Activated CD8-positive, alpha-beta memory T cell treated with anti-CD3 and anti-CD28 coated beads, Interleukin-2, amount 50 U/mL, for 1 hour (primary cell): ENCODE results near the gene TAF1L.
"Not testable (repeated sequence)": the region's sequence is repeated elsewhere in the genome, so short reads cannot be mapped to it uniquely, and the experiment has no call there.

Source experiments
- DNase-seq: peaks from one replicate; pipeline ENCODE4 v3.0.0-alpha.2; 2020; ENCODE audit errors: extremely low read depth

The TAF1L gene

DNA sequence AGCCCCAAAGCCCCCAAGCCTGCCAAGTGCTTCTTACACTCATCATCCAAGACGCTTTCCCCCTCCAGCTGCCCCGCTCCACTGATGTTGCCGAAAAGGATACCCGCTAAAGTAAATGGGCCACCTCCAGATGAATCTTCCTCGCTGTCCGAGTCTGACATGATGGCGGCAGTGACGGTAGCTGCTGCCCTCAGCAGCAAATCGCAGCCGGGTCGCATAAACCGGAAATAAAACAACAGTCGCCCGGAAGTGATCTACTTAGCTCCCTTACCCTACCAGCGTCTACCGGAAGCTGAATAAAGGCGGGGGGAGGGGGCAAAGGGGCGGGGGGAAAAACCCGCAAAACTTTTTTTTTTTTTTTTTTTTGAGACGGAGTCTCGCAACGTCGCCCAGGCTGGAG lies at the start of gene TAF1L:
TAF1L (minus strand) TSS at position 308 of the 400 bp plus-strand sequence; CDS start at position 218, 90 bp downstream.
- DNase-seq, result no peak

- no peak for DNase-seq
Observed at GRCh38 chr9:32681751-32682150, 46.3 kb upstream of the TAF1L start.

GRCh38 chr9:32677931-32678330 lies 42.5 kb upstream of the TAF1L start:
- DNase-seq, result no peak

DNA sequence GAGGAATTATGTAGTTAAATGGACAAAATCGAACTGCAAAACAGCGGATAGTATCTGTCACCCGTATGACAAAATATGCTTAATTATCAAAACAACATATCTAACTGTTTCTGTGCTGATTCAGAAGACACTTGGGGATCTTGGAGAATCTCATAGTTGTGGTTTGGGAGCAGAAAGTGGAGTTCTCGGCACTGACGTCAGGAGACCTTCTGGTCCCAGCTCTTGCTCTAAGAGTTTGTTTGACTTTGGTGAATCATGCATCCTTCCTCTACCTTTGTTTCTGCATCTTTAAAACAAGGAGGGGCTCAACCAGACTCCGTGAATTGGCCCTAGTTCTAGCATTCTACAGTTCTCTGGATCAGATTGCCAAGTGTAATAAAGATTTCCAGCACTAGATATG lies 37.0 kb upstream of the TAF1L start:
- DNase-seq, result no peak

DNA sequence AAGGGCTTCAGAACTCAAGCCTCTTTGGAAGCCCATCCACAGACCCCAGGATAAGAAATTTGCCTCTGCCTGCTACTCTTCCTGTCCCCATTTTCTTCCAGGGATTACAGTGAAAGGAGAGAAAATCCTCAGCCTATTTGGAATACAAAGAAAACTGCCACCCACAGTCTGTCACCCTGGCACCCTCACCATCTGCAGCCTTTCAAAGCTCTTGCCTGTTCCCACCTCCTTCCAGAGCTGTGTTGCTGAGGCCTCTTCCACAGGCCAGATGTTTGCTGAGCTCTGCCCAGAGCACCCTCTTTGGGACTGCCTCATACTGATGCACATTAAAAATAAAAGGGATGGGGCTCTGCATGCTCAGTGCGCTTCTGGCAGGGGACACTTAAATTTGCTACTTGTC lies 35.9 kb upstream of the TAF1L start:
- DNase-seq, result no peak

- no peak for DNase-seq
Observed at GRCh38 chr9:32665101-32665500, 29.6 kb upstream of the TAF1L start.

DNA sequence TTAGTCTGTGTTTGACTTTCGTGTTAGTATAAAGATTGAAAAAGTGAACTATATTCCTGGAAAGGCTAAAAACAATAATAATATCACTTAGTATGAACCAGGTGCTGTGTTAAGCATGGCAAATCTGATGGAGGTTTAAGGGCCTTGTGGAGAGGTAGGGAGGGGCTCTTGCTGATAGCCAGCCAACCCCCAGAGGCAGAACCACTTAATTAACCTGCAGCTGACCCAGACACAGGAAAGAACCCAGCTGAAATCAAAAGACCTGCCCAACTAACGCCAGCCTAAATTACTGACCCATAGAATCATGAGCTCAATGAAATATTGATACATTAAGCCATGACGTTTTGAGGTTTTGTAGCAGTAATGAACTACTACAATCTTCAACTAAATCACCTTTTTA lies 28.3 kb upstream of the TAF1L start:
- no peak for DNase-seq

GRCh38 chr9:32647671-32648070 lies 12.2 kb upstream of the TAF1L start:
- no peak for DNase-seq

DNA sequence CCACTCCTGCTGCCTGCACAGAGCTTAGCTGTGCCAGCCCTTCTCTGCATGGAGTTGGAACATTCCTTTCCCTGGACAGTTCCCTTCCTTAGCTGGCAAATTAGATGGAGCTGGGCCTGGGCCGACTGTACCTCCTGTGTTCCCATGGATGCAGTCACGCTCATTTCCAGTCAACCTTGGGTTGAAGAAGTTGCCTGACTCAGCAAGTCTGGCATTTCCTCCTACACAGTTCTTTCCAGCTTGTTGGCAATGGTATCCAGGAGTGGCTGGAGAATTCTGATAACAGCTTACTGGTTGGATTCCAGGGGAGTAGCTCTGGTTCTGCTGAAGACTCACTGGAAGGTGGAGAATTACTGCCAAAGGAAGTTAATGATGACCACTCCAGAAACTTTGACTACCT lies 9.2 kb upstream of the TAF1L start:
- DNase-seq, result no peak

- DNase-seq, result not testable (repeated sequence)
Observed at GRCh38 chr9:32633151-32633550, 2.3 kb downstream of the TAF1L start.

DNA sequence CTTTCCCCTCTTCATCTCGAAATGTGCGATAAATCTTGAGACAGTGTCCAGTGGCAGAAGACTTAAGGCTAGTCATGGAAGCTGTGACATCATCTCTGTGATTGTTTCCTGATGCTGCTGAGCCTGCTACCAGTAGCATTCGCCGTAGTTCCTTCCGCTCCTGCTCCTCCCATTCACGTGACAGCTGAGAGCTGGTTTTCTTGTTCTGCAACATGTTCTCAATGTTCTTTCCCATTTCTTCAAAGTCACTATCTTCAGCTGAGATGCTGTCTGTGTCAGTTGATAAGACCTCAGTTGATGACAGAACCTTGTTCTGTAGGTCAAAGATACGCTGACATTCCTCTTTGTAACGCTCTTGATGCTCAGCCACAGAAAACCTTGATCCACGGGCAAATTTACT lies 3.5 kb downstream of the TAF1L start:
- no peak for DNase-seq

DNA sequence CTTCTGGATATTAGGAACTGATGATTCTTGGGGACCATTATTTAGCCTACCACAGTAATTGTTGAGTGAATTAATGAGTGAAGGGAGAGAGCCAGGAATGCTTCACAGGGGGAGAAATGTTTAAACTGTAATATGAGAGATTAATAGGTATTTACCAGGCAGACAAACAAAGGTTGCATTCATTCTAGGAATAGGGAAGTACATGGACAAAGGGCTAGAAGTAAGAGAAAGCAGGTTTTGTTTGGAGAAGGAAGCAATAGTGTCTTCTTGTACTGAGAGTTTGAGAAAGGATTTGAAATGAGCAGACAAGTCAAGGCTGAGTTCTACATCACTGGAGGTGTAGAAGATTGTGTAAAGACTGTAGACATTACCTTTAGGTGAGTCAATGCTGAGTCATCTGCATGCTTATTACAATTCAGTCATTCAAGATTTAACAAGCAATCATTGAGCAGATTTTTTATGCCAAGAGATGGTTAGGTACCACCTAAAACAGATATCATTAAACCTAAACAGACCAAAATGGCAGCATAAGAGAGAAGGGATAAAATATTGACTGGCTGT lies 8.0 kb downstream of the TAF1L start:
- DNase-seq, result no peak

DNA sequence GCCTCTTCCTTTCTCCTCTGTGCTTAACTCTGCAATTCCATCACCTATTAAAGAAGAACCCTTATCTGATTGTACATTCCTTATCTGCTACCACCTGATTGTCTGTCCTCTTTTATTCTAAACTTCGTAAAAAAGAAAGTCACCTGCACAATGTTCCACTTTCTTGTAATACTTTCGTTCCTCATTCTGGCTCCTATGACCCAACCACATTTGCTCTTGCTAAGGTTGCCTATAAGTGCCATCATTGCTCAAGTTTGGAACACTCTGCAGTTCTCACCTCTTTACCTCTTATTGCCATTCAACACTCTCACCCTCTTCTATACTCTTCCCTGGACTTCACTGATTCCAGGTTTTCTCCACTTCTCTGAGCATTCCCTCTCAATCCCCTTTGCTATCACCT lies 10.1 kb downstream of the TAF1L start:
- no peak for DNase-seq

DNA sequence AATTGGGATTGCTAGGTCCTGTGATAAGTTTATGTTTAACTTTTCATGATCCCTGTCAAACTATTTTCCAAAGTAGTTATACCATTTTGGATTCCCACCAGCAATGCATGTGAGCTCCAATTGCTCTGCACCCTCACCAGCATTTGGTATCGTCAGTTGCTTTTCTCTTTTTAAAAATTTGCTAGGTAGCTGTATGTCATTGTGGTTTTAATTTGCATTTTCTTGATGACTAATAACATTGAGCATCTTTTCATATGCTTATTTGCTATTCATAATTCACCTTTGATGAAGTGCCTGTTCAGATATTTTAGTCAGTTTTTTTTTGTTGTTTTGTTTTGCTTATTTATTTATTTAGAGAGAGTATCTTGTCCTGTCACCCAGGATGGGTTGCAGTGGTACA lies 12.5 kb downstream of the TAF1L start:
- DNase-seq, result no peak

DNA sequence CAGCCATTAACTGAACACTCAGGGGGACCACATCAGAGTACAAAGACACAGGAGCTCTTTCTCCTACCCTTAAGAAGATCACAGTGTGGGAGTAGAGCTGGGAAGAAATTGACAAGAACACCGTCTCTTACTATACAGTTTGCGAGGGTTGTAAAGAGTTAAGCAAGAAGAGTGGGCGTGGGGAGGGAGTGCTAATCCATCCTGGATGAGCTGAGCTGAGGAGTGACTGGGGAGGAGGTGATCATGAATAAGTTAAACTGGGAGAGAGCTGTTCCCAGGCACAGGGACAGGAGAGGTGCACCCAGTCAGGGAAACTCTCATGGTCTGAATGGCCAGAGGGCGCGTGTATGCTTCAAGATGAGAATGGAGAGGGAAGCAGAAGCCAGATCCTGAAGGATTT lies 17.2 kb downstream of the TAF1L start:
- DNase-seq, result no peak

GRCh38 chr9:32606811-32607210 lies 28.7 kb downstream of the TAF1L start:
- DNase-seq, result no peak

GRCh38 chr9:32603914-32604852 lies 31.3 kb downstream of the TAF1L start:
- no peak for DNase-seq

DNA sequence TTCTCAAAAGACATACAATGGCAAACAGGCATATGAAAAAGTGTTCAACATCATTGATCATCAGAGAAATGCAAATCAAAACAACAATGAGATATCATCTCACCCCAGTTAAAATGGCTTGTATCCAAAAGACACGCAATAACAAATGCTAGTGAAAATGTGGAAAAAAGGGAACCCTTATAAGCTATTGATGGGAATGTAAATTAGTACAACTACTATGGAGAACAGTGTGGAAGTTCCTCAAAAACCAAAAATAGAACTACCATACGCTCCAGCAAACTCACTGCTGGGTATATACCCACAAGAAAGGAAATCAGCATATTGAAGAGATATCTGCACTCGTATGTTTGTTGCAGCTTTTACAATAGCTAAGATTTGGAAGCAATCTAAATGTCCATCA lies 36.4 kb downstream of the TAF1L start:
- DNase-seq, result not testable (repeated sequence)

DNA sequence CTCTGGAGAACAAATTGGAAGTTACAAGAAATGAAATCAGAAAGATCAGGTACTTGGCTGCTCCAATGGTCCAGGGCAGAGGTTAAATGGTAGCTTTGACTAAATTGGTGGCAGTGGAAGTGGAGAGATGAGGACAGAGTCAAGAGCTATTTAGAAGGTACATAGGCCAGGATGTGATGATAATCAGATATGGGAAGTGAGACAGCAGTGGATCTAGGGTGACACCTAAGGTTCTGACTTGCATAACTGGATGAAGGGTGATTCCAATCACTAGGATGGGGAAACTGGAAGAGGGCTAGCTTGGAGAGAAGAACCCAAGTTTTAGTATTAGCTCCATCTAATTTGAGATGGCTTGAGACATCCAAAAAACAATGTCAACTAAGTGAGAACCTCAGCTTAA lies 38.5 kb downstream of the TAF1L start:
- no peak for DNase-seq

DNA sequence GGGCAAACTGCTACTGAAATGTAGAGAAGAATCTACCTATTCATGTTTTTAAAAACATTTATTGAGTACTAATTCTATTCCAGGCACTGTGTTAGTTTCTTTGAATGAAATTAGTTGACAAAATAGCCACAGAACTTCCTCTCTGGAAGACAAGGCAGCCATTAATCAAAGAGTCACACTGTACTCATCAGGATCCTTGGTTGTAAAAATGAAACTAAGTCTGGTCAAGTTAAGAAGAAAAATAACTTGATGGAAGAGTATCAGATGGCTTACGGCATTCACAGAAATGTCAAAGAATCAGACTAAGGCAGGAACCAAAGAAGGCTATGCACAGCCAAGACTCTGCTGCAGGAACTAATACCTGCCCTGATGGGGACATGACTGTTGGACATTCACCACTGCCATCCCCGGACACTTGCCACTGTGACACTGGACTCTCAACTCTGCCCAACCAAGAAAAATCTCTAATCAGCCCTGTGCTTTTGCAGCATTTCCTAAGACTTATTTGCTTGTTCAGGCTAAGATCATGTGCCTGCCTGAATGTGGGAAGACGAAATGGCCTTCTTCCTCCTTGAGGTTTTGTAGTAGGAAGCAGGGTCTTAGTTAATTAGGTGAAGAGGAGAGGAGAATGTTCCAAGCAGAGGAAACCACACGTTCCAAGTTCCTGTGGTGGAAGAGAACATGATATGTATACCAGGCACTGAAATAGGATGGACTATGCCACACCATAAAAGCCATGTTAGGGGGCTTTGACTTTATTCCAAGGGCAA lies 39.2 kb downstream of the TAF1L start:
- no peak for DNase-seq

DNA sequence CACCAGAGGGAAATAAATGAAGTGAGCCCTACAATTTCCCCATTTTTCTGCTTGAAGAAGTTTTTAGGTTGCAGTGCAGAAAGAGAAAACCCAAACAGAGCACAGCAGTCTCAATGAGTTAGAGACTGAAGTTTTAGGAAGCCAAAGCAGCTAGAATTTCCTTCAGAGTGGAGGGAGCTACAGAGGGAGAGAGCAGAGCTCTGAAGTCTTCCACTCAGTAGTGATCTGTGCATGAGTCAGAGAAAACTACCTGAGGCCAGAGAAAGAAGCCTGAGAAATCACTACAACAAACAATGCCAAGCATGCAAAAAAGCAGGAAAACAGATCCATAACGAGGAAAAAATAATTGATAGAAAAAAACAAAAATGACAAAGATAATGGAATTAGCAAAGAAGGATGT lies 44.6 kb downstream of the TAF1L start:
- no peak for DNase-seq

- no peak for DNase-seq
Observed at GRCh38 chr9:32590476-32590875, 45.0 kb downstream of the TAF1L start.
